Fibroblast of peridontal ligament (primary cell): ENCODE results near the gene RCBTB2.
A peak's percentile ranks its signal among the peaks of the same experiment; 100 is the strongest.

Source experiments
- DNase-seq: peaks from one replicate; pipeline ENCODE4 v3.0.0-alpha.2; 2010; ENCODE audit errors: extremely low read depth

The RCBTB2 gene

DNA sequence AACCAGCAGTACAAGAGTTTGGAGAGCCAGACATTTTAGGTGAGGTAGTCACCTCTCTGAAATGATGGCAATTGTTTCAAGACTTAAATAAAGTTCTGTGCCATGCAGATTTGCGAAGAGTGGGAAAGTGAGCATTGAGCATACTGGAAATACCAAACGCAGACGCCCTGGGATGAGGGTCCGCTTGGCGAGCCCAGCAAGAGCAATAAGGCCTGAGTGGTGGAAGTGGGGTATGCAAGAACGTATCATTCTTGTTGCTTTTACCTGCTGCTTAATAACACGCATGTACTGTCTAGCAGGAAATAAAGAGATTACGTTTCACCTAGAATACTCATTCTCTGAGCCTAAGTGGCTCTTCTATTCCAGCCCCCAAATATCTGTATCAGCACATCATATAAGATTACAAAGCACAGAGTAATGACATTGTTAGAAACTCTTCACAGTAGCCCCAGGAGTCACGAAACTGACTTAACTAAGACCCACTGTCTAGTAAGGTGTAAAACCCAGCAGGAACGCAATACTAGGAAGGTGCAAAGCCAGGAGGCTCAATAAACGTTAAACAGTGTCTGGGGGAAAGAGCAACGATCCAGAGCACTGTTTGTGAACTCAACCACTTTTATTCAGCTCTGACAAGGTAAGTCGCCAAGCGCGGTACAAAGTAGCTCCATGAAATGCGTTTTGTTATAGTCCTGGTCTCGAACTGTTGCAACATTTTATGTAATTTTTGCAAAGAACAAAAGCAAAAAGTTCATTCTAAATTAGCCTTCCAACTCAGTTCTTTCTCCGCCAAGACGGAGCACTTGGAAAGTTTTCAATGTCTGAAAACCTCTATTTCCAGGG lies 1.2 kb downstream of the RCBTB2 start:
- no peak for DNase-seq

DNA sequence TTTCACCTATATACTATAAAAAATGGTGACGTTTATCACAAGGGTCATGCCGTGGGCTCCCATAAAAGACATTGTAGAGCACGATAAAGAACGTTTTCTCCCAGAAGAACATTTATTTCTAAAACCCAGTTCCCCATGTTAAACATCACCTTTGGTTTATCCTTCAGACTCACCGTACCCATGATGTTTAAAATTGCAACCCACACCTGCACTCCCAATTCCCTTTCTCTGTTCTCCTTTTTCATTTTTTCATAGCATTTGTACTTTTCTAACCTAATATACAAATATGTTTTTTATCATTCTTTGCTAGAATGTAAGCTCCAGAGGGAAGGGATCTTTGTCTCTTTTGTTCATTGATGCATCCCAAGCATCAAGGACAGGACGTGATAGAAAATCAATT lies 2.0 kb downstream of the RCBTB2 start:
- DNase-seq: no peak

DNA sequence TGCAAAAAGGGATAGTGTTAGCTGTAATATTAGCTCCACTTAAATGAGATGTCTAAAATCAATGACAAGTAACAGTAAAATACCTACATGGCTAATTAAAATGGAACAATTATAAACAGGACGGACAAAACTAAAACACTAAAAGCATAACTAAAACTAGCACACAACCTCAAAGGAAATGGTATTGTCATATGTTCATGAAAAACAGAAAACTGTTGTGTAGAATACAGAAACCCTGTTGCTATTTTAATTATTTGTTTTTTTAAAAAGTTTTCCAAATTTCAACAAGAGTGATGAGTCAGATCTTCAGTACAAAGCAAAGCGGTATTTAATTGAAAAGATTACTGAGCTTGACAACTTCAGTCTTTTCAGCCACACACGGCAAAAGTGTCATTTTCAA lies 4.2 kb downstream of the RCBTB2 start:
- DNase-seq: no peak

DNA sequence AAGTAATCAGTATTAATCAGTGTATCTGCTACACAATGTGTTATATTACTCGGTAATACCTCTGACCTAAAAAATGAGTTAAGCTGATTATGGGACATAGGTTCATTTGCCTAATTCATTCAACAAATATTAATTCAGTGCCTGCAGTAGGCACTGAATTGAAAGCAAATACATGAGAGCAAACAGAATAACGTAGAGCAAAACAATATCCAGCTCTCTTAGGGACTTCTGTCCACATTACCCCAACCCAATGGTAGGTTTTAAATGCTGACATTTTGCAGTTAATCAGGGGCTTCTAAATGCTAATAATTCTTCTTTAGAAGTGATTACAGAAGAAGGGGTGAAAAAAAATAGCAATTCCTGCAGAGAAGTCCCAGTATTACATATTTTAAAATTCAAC lies 4.9 kb downstream of the RCBTB2 start:
- no peak for DNase-seq

DNA sequence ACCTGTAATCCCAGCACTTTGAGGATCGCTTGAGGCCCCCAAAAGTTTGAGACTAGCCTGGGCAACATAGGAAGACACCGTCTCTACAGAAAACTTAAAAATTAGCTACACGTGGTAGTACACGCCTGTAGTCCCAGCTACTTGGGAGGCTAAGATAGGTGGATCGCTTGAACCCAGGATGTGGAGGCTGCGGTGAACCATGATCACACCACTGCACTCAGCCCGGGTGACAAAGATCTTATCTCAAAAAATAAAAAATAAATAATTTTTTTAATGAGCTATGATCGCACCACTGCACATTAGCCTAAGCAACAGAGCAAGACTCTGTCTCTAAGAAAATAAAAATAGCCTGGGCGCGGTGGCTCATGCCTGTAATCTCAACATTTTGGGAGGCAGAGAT lies 6.6 kb downstream of the RCBTB2 start:
- no peak for DNase-seq

DNA sequence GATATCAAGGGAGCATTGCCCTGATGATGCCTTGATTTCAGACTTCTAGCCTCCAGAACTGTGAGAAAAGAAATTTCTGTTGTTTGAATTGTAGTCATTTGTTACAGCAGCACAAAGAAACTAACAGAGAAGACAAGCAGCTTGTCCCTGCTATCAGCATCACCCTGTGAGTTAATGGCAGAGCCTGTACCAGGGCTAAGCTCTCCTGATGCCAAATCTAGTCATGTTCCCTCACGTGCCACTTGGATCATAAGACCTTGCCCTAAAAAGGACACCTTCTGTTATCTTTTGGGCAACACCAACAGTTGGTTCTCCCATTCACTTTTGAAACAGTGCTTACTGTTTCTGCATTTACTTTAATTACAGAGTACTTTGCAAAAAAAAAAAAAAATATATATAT lies 14.8 kb downstream of the RCBTB2 start:
- DNase-seq: no peak

DNA sequence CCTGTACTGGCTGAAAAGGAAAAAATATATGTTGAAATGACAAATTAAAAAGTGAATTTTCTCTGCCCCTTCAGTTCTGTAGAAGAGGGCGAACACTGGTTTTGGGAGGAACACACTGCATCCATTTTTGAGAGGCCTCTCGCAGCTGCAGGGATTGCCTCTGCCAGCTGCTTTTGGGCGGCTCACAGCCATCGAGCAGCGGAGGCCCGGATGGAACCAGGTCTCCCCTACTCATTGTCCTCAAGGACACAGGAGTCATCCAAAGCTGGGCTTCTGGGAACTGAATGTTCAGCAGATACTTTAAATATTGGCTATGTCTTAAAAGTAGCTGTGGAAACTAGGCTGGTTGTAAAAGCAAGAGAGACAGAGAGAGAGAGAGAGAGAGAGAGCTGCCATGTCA lies 17.1 kb downstream of the RCBTB2 start:
- no peak for DNase-seq

DNA sequence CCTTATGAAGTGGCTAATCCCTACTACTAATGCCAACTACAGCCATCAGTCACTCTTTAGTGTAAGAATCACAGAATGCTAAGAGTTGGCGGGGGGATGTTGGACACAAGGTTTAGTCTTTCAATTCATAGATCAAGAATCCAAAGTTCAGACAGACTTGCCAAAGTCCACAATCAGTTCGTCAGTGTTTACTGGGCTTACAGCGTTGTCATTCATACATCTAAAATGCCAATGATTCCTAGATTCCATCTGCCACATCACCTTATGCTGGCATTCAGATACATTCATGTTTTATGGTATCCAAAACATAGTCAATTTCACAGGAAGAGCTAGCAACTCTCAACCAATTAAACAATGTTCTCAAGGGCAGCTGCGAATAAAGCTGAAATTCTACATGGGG lies 18.1 kb downstream of the RCBTB2 start:
- no peak for DNase-seq

DNA sequence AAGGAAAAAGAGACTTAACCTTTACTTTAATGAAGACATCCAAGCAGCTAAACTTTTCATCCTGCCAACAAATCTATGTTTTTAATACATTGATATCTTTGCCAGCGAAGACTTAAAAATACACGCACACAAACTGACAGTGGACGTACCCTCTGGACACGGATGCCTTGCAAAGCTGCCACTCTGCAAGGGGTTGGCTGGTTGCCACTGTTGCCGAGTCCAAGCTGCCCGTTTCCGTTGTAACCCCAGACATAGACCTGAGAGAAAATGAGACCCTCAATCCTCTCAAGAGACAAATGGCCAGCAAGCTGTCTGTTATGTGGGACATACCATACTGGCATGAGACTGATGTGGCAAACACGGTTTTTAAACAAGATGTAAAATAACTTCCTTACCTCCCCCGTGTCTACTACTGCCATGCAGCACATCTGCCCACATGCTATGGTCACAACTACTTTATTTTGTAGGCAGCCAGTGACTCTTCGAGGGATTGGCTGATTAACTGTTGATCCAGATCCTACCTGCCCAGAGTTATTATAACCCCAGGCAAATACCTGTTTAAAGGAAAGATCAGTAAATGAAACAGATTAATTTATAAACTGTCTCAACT lies 21.2 kb downstream of the RCBTB2 start:
- DNase-seq: no peak

DNA sequence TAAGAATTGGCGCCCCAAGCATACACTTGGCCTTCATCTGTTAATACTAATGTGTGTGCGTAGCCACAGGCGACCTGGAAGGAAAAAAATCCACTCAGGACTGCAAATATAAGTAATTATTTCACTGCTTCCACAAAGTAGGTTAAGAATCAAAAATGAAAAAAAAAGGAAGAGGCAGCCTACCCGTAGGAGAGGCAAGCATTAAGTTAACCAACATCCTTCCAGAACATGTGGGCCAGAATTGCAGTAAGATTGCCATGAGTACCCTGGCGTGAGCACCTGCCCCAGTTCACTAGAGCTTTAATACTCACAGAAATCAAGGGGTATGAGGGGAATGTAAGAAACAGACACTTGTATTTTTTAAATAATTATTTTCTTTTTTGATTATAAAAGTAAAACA lies 22.2 kb downstream of the RCBTB2 start:
- DNase-seq: no peak

DNA sequence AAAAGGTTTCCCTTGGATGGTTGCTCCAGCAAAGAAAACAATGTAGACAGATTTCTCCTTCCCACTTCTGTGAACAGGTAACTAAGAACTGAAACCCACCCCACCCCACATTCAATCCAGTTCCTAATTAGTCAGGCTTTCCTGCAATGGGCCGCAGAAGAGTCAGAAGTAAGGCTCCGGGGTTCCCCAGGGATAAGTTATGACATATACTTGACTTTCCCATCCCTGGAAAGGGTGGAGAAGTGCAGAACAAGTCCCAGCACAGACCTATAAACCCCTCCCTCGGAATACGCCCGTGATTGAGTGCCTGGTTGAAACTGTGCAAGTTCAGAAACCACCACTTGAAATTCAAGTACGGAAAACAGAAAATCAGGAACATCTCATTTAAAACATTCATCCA lies 24.9 kb downstream of the RCBTB2 start:
- no peak for DNase-seq

DNA sequence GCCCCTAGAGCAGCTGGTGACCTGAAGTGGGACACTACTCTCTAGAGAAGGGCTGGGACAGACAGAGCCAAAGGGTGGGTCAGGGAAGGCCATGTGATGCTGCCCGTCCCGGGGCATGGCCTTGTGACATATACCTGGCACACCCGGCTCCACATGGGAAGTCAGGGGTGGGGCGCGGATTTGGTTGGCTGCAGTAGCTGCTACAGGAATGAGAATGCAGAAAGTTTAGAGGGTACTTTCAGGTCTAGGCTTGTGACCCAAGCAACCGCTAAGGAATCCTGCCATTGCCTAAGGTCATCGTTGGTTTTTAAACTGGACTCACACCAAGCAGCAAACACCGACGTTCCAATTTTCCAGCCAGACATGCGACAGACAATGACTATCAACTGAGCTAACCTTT lies 25.9 kb downstream of the RCBTB2 start:
- DNase-seq: no peak

DNA sequence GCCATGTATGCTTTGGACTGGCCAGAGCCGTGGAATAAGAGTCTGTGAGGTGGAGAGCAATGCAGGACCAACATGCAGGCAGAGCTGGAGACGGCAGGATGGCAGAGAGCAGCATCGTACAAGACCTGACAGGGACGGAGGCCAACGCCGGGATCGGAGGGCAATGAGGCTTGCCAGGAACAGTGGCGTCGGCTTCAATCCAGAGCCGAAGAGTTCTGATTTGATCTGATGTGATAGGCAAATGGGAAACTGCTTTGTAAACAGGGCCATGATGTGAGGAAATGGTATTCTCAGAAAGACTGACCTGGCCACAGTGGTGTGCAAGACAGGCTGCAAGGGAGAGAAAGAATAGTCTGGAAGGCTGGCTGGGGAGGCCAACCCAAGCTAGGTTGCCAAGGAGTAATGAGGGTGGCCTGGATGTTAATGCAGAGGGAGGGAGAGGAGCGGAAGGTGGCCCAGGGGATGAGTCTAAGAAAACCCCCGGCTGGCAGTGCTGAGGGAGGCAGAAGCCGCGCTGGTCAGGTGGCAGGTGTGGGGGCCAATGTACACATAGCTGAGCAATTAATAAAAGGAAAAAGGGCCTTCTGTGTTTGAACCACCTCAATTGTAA lies 26.7 kb downstream of the RCBTB2 start:
- no peak for DNase-seq

DNA sequence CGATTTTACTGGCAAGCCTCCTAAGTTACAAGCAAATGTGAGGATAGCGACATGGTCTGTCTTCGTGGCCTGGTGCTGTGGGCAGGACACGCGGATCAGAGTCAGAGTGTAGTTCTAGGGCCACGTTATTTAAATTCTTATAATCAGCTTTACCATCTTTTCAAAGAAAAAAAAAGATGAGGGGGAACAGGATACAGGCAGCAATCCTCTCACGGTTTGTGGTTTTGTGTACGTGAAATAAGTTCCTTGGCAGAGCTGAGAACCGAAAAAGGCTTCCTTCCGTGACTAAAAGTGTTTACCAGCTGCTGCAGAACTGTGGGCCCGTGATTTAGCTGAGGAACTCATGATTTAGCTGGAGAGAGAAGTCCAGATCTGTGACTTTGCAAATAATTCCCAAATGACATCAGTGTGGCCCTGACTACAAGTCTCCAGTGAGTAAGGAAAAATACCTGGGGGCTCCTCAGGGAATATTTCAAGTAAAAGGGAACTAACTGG lies 27.2 kb downstream of the RCBTB2 start:
- DNase-seq: peak; percentile 97

DNA sequence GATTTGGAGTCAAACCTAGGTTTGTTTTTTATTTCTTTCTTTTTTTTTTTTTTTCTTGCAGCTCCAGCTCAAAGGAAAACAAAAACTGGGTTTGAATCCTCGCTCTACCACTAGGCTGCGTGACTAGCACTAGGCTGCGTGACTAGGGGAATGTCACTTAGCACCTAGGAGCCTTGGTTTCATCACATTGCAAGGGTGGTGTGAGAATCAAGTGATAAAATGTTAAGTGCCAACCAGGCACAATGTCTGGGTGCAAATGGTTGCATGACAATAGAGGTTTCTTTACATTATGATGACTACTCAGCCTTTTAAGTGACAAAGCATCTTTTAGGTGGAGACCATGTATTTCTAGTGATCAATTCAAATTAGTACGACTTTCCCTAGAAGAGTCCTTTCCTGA lies 27.9 kb downstream of the RCBTB2 start:
- no peak for DNase-seq

DNA sequence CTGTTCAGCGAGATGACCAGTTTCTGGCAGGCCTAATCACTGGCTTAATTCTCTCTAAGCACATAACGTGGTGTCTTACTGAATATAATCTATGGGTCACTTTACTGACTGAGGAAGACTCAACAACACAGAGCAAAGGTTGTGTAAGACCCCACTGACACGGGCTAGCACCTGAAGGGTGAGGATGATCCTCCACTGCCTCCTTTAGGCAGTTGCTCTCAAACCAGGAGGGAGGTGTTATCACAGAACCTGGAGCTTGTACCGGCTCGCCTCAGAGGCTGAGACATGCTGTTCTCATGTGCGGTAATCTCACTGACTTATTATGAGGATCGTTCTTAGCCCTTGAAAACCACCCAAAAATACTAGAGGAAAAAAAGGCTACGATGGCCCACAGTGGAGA lies 28.3 kb downstream of the RCBTB2 start:
- no peak for DNase-seq

DNA sequence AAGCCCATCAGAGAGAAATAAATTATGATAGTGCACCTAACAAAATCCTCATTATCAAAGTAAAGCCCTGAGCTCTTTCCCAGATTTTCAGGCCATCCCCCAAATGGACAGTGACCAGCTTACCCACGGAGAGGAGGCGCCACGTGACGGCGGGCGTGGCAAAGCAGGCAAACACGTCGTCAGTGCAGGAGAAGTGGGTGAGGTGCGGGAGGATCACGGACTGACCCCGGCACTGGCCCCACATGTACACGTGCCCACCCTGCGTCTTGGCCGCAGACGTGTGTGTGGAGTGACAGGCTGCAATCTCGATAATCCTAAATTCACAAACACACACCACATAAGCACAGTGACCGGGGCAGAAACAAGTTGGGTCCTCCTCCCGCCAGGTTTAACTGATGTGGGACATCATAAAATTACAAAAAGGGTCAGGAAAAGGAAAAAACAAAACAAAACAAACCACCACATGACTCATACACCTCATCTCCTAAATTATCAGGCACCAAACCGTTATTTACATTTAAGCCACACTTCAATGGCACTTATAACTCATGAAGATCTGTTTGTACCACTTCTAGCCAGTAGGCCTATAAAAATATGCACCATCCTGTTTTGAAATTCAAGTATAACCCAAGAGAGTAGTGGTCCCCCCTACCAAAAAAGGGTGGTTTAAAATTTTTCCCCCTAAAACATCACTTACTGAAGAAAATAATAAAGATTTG lies 30.1 kb downstream of the RCBTB2 start:
- no peak for DNase-seq

DNA sequence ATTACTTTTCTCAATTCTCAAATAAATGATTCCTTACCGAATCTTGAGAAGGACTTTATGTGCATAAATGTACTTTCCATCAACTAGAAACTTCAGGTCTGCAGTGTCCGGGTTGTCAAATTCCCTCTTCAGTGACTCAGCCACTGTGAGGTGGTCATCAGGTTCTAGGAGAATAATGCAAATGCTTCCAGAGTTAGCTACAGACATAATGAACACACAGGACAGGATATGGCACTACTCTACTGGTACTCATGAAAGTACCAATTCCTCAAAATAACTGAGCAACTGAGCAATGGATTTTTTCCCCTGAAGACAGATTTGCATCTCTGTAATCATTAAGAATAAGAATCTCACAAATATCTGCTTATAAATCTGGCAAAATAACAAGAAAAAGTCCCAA lies 31.2 kb downstream of the RCBTB2 start:
- no peak for DNase-seq

DNA sequence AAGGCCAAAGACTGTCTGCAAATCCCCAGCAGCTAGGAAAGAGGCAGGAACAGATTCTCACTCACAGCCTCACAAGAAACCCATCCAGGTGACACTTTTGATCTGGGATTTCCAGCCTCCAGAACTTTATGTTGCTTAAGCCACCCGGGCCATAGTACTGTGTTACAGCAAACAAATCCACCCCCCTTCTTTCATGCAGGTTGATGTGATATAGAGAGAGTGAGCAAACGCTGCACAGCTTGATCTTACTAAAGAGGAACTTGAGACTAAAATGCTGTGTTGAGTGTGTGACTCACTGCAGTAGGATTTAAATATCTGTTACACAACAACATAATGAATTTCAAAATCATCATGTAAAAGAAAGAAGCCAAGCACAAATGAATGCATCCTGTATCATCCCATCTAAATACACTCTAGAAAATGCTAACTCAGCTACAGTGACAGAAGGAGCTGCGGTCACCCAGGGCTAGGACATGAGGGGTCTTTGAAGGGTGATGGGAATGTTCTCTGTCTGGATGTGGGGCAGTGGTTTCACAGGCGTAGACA lies 32.2 kb downstream of the RCBTB2 start:
- peak; percentile 95 for DNase-seq

DNA sequence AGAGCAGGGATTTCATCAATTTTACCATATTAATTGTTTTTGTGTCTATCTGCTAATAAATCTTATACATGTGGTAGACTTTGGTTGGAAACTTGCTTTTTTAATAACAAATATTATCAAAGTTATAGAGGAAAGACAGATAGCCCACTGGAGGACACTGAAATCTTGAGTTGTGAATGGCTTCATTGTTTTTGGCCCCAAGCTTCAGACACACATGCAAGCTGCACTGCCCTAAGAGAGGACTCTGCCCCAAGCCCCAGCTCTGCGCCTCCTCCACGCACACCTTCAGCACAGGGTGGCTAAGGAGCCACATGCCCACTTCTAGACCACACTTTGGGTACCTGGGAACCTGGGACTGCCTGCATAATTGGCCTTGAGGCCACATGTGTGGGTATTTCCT lies 35.2 kb downstream of the RCBTB2 start:
- DNase-seq: no peak

DNA sequence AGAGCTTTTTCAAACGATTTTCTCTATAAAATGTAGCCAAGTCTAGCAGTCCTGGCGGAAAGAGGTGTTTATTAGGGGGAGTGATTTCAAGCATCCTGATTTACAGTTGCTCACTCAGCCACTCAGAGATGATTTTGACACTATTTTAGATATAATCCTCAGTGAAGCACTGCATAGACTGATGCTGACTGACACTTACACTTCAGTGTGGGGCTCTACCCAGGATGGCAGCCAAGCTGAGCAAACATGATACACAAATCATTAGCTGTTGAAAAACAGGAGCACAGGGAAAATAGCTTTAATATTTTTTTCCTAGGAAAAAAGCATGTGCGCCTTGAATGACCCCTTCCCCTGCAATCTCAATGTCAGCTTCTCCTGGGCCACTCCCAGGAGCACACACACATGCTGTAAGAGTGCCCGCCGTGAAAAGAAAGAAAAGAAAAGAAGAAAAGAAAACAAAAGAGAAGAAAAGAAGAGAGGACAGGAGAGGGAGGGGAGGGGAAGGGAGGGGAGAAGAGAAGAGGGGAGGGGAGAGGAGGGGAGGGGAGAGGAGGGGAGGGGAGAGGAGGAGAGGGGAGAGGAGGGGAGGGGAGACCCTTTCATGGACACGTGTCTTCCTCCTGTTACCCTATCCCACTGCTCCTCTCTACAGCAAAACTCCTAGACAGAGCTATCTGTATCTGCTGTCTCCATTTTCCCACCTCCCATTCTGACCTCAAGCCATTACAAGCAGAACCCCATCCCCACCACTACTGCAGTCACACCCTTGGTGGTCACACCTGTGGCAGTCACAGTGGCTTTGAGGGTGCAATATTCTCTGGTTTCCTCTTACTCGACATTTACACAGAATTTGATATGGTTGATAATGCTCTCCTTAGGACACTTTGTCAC lies 36.4 kb downstream of the RCBTB2 start:
- no peak for DNase-seq
